H1 (cell line): ENCODE measurements around the gene ACCSL. TPM values are rescaled to one million over a fixed set of nuclear protein-coding genes. Genes with fewer than 3 reads are reported as not detected.

ENCODE experiments used
- BRCA1 ChIP-seq: IDR thresholded peaks from 2 replicates; pipeline ENCODE4 v1.6.1; 2012; ENCODE audit warnings: low read depth, low read length, improper control_type of control experiment
- CBX5 ChIP-seq: fragments of 300-800, 300-1000 bp; sonication (generic); IDR thresholded peaks from 2 replicates; pipeline ENCODE4 v1.7.1; 2016; ENCODE audit warnings: antibody characterized with exemption, low read length, low read depth
- CEBPB ChIP-seq: IDR thresholded peaks from 2 replicates; pipeline ENCODE4 v1.6.1; 2012; ENCODE audit warnings: low read depth, low read length
- GTF2F1 ChIP-seq: IDR thresholded peaks from 2 replicates; pipeline ENCODE4 v1.6.1; 2012; ENCODE audit warnings: low read depth, low read length, improper control_type of control experiment, borderline replicate concordance
- MAX ChIP-seq: IDR thresholded peaks from 2 replicates; pipeline ENCODE4 v1.6.1; 2012; ENCODE audit warnings: inconsistent platforms
- RFX5 ChIP-seq: IDR thresholded peaks from 2 replicates; pipeline ENCODE4 v1.6.1; 2011; ENCODE audit warnings: low read depth, low read length, improper control_type of control experiment, borderline replicate concordance
- SUZ12 ChIP-seq: fragments of 200-600 bp; sonication (generic); IDR thresholded peaks from 2 replicates; pipeline ENCODE4 v1.6.1; 2012; ENCODE audit warnings: mild to moderate bottlenecking, inconsistent platforms, low read length, moderate library complexity, mixed read lengths
- TAF7 ChIP-seq: optimal IDR thresholded peaks from 2 replicates; pipeline ENCODE3; 2011; ENCODE audit warnings: low read depth, mild to moderate bottlenecking, inconsistent platforms, low read length, moderate library complexity, borderline replicate concordance
- polyA plus RNA-seq, 7 experiments: library from polyadenylated mRNA; depleted of rRNA in 3 of 7; stranded (reverse) in 5 of 7; unstranded in 2 of 7; fragments of >200 nt in 5 of 7; fragments of 200-250 nt in 2 of 7; gene quantifications; 1 replicate in 5 of 7; 2 replicates in 1 of 7; 4 replicates in 1 of 7; pipeline versions ENCODE4 v1.2.1 to v1.2.3, GENCODE V29; 2011 to 2013; ENCODE audit warnings: missing spikeins in 2 of 7, mixed read lengths in 2 of 7
- total RNA-seq: library from RNA; stranded (reverse); fragmentation: NEBNext Ultra II Directional; extraction: Animal tissue kit (Norgen Biotek cat#: 25700); gene quantifications from 2 replicates; pipeline ENCODE4 v1.2.1, GENCODE V29; 2021

ACCSL gene
- total and polyA plus RNA-seq, 2 of the 8 experiments (the other 6 are each of a cell fraction or from before 2014, with no cell fraction given), result not detected

DNA sequence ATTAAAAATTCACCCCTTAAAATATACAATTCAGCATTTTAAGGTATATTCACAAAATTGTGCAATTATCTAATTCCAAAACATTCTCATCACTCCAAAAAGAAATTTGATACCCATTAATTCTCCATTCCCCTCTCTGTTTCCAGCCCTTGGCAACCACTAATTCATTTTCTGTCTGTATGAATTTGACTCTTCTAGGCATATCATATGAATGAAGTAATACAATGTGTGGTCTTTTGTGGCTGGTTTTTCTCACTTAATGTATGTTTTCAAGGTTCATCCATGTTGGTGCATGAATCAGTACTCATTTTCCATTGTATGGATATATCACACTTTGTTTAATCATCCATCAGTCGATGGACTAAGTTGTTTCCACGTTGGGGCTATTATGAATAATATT lies 29.0 kb upstream of the ACCSL start (continued):
- TF ChIP-seq SUZ12 (no peak), TAF7 (no peak), BRCA1 (no peak), MAX (no peak), GTF2F1 (no peak), CBX5 (no peak), CEBPB (no peak), RFX5 (no peak)
